IgD-negative memory B cell (primary cell): ENCODE data around the gene ZNF664. TPM values are rescaled to one million over a fixed set of nuclear protein-coding genes. Genes with fewer than 3 reads are reported as not detected.

Source experiments
- H3K27ac Mint-ChIP-seq, 3 donors: one replicate each; pipeline ENCODE4 v1.8.0; 2020 to 2022; ENCODE audit warnings: mild to moderate bottlenecking in 3 of 3, mixed read lengths in 3 of 3, moderate library complexity in 1 of 3
- H3K27me3 Mint-ChIP-seq: one replicate; pipeline ENCODE4 v1.8.0; 2021; ENCODE audit warnings: mixed read lengths
- H3K36me3 Mint-ChIP-seq: one replicate; pipeline ENCODE4 v1.8.0; 2020; ENCODE audit warnings: mild to moderate bottlenecking, mixed read lengths
- H3K4me1 Mint-ChIP-seq, 3 donors: one replicate each; pipeline ENCODE4 v1.8.0; 2020 to 2022; ENCODE audit warnings: mixed read lengths in 3 of 3, mild to moderate bottlenecking in 1 of 3
- H3K4me3 Mint-ChIP-seq, 4 donors: one replicate each; pipeline ENCODE4 v1.8.0; 2020 to 2022; ENCODE audit warnings: mild to moderate bottlenecking in 4 of 4, mixed read lengths in 4 of 4, moderate library complexity in 3 of 4
- H3K9me3 Mint-ChIP-seq, 3 donors: one replicate each; pipeline ENCODE4 v1.8.0; 2020 to 2021; ENCODE audit warnings: mixed read lengths in 3 of 3, mild to moderate bottlenecking in 1 of 3
- polyA plus RNA-seq: library from polyadenylated mRNA; unstranded; fragments of 300-500 nt; fragmentation: Illumina TruSeq; gene quantifications from one replicate; pipeline ENCODE4 v1.2.3, GENCODE V29; 2021

The ZNF664 gene
- polyA plus RNA-seq, 1 donor from 2014 or later = 10.3 TPM

DNA sequence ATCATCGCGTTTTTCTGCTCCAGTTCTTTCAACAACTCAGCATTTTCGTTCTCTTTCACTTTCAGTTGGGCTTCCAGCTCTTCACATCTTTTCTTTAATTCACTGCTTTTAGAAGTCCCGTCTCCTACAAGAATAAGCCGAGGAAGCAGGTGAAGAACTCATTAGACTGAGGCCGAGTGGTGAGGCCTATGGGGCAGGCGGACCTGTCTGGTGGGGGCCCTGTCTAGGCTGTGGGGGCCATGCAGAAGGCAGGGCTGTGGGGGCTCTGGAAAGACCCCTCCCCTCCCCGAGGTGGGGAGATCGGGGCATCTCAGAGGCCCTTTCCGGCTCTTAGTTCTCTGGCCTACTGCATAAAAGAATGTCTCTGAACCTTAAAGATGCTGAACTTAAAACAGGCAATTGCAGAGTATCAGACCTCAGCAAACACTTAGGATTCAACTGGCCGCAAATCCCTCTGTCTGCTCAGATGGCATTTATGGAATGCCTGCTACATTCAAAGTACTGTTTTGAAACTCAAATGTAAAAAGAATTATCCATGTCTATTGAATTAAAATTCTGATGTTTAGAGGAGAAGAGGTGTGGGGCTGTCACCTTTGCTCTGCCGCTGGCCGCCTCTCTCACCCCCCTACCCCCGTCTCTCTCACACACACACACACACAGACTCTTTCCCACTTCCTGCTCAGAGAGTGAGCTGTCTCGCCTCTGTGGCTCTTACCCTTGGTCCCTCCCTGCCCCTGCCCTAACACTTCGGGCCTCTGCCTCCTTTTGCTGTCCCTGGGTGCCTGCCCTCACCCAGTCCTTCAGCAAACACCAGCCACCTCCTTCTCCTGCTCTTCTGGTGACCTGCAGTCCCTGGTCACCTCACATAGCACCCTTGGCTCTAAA lies 35.1 kb upstream of the ZNF664 start:
- H3K27ac Mint-ChIP-seq = peak overlapping the region in 2 of 3 donors; percentile 3 to 20
- peak overlapping the region in 2 of 4 donors; percentile 38 to 75 for H3K4me3 Mint-ChIP-seq
- peaks cover 0 to 11% (median 0%) of the 10 kb centered on the region in 3 donors for H3K9me3 Mint-ChIP-seq
- H3K36me3 Mint-ChIP-seq = peaks cover 15% of the 10 kb centered on the region
- peaks cover 4 to 13% (median 7%) of the 10 kb centered on the region in 3 donors for H3K4me1 Mint-ChIP-seq
- no peaks in the 10 kb centered on the region for H3K27me3 Mint-ChIP-seq

- H3K27ac Mint-ChIP-seq = no peak overlapping the region
- peaks cover 15% of the 10 kb centered on the region for H3K36me3 Mint-ChIP-seq
- no peaks in the 10 kb centered on the region for H3K27me3 Mint-ChIP-seq
- peaks cover 0 to 12% (median 0%) of the 10 kb centered on the region in 3 donors for H3K9me3 Mint-ChIP-seq
- H3K4me1 Mint-ChIP-seq = peaks cover 4 to 13% (median 4%) of the 10 kb centered on the region in 3 donors
- peak overlapping the region in 1 of 4 donors; percentile 19 for H3K4me3 Mint-ChIP-seq
Observed at GRCh38 chr12:123938679-123939480, 34.1 kb upstream of the ZNF664 start.

- H3K4me1 Mint-ChIP-seq = peaks cover 4 to 13% (median 4%) of the 10 kb centered on the region in 3 donors
- H3K9me3 Mint-ChIP-seq = peaks cover 0 to 12% (median 0%) of the 10 kb centered on the region in 3 donors
- H3K36me3 Mint-ChIP-seq = peaks cover 15% of the 10 kb centered on the region
- H3K27ac Mint-ChIP-seq = peak overlapping the region in 1 of 3 donors; percentile 85
- H3K4me3 Mint-ChIP-seq = no peak overlapping the region
- no peaks in the 10 kb centered on the region for H3K27me3 Mint-ChIP-seq
Observed at GRCh38 chr12:123939716-123940626, 33.0 kb upstream of the ZNF664 start.

GRCh38 chr12:123940627-123940966 lies 32.4 kb upstream of the ZNF664 start:
- H3K27me3 Mint-ChIP-seq = no peaks in the 10 kb centered on the region
- H3K4me1 Mint-ChIP-seq = peaks cover 4 to 13% (median 4%) of the 10 kb centered on the region in 3 donors
- H3K4me3 Mint-ChIP-seq = no peak overlapping the region
- peaks cover 0 to 12% (median 0%) of the 10 kb centered on the region in 3 donors for H3K9me3 Mint-ChIP-seq
- H3K27ac Mint-ChIP-seq = peak overlapping the region in 1 of 3 donors; percentile 85
- peaks cover 15% of the 10 kb centered on the region for H3K36me3 Mint-ChIP-seq

- peaks cover 0 to 12% (median 0%) of the 10 kb centered on the region in 3 donors for H3K9me3 Mint-ChIP-seq
- peaks cover 4 to 13% (median 6%) of the 10 kb centered on the region in 3 donors for H3K4me1 Mint-ChIP-seq
- no peak overlapping the region for H3K27ac Mint-ChIP-seq
- peaks cover 18% of the 10 kb centered on the region for H3K36me3 Mint-ChIP-seq
- H3K27me3 Mint-ChIP-seq = no peaks in the 10 kb centered on the region
- no peak overlapping the region for H3K4me3 Mint-ChIP-seq
Observed at GRCh38 chr12:123941000-123941399, 32.0 kb upstream of the ZNF664 start.

- Mint-ChIP-seq H3K4me1 (peaks cover 4 to 13% (median 6%) of the 10 kb centered on the region in 3 donors), H3K9me3 (peaks cover 0 to 12% (median 0%) of the 10 kb centered on the region in 3 donors), H3K4me3 (no peak overlapping the region), H3K27me3 (no peaks in the 10 kb centered on the region), H3K36me3 (peaks cover 18% of the 10 kb centered on the region), H3K27ac (no peak overlapping the region)
Observed at GRCh38 chr12:123941624-123942237, 31.3 kb upstream of the ZNF664 start.

DNA sequence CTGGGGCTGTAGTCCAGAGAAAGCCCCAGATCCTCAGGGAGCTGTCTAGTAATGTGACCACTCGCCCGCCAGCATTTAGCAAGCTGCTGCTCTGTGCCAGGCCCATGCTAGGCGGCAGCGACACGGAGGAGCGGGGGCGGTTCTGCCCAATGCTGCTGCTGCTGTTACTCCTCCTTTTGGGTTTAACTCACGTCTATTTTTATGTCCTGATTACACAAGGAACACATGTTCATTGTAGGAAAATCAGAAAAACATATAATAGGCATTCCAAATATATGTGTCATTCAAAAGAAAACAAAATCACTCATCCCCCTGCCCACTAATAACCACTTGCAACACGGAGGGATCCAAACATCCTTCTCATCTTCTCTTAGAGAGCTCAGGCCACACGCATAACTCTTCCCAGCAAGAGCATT lies 30.8 kb upstream of the ZNF664 start:
- Mint-ChIP-seq H3K9me3 (peaks cover 0 to 12% (median 0%) of the 10 kb centered on the region in 3 donors), H3K27me3 (no peaks in the 10 kb centered on the region), H3K27ac (no peak overlapping the region), H3K4me1 (peaks cover 4 to 13% (median 6%) of the 10 kb centered on the region in 3 donors), H3K36me3 (peaks cover 18% of the 10 kb centered on the region), H3K4me3 (peak overlapping the region in 1 of 4 donors; percentile 45)

GRCh38 chr12:123942911-123943648 lies 29.9 kb upstream of the ZNF664 start:
- Mint-ChIP-seq H3K36me3 (peaks cover 18% of the 10 kb centered on the region), H3K4me1 (peaks cover 0 to 8% (median 6%) of the 10 kb centered on the region in 3 donors)

DNA sequence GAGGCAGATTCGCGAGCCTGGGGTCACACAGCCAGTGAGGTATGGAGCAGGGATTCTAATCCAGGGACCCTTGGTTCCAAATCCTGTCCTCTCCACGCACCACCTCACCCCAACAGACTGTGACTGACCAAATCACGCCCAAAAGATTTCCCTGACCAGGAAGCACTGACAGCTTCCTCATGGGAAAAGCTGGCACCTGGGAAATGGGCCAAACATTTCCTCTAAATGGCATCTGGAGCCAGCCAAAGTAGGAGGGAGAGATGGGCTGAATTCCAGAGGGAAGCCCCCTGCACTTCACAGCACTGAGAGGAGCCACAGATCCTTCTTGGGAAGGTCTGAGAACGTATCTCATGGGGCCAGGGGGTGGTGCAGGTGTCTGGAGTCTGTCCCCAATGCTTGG lies 29.2 kb upstream of the ZNF664 start:
- no peak overlapping the region for H3K27ac Mint-ChIP-seq
- H3K4me1 Mint-ChIP-seq = peaks cover 0 to 2% (median 1%) of the 10 kb centered on the region in 3 donors
- no peaks in the 10 kb centered on the region for H3K27me3 Mint-ChIP-seq
- H3K9me3 Mint-ChIP-seq = peaks cover 0 to 12% (median 0%) of the 10 kb centered on the region in 3 donors
- H3K36me3 Mint-ChIP-seq = peaks cover 18% of the 10 kb centered on the region
- no peak overlapping the region for H3K4me3 Mint-ChIP-seq

More at GRCh38 chr12:123942911-123943648, 29.9 kb upstream of the ZNF664 start:
- Mint-ChIP-seq H3K4me3 (no peak overlapping the region), H3K9me3 (peaks cover 0 to 12% (median 0%) of the 10 kb centered on the region in 3 donors), H3K27me3 (no peaks in the 10 kb centered on the region), H3K27ac (no peak overlapping the region)

GRCh38 chr12:123944696-123945095 lies 28.3 kb upstream of the ZNF664 start:
- peaks cover 18% of the 10 kb centered on the region for H3K36me3 Mint-ChIP-seq
- peaks cover 0 to 12% (median 0%) of the 10 kb centered on the region in 3 donors for H3K9me3 Mint-ChIP-seq
- peaks cover 0 to 2% (median 0%) of the 10 kb centered on the region in 3 donors for H3K4me1 Mint-ChIP-seq
- no peaks in the 10 kb centered on the region for H3K27me3 Mint-ChIP-seq
- H3K4me3 Mint-ChIP-seq = peak overlapping the region in 1 of 4 donors; percentile 12
- H3K27ac Mint-ChIP-seq = no peak overlapping the region

GRCh38 chr12:123945287-123946151 lies 27.5 kb upstream of the ZNF664 start:
- Mint-ChIP-seq H3K9me3 (peaks cover 0 to 12% (median 0%) of the 10 kb centered on the region in 3 donors), H3K27ac (no peak overlapping the region), H3K4me3 (no peak overlapping the region), H3K36me3 (peaks cover 15% of the 10 kb centered on the region), H3K4me1 (peaks cover 0 to 3% (median 2%) of the 10 kb centered on the region in 3 donors), H3K27me3 (no peaks in the 10 kb centered on the region)

DNA sequence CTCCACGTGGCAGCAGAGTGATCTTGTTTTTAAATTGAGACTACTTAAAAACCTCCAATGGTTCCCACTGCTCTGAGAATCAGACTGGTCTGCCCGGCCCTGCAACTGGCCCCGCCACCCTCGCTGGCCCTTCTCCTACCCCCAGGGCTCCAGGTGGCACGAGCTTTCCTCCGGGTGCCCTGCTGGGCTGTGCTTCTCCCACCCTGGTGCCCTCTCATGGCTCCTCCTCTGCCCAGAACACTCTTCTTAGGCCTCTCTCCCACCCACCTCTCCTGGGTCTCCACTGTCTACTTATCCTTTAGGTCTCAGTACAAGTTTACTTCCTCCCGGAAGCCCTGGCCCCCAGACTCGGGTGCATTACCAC lies 26.9 kb upstream of the ZNF664 start:
- no peak overlapping the region for H3K27ac Mint-ChIP-seq
- peaks cover 15% of the 10 kb centered on the region for H3K36me3 Mint-ChIP-seq
- no peak overlapping the region for H3K4me3 Mint-ChIP-seq
- peaks cover 0 to 3% (median 2%) of the 10 kb centered on the region in 3 donors for H3K4me1 Mint-ChIP-seq
- H3K9me3 Mint-ChIP-seq = peaks cover 0 to 12% (median 0%) of the 10 kb centered on the region in 3 donors
- no peaks in the 10 kb centered on the region for H3K27me3 Mint-ChIP-seq
